NB4 (cell line): ENCODE measurements around the gene PTGDS.

ENCODE experiments used
- POLR2A ChIP-seq: IDR thresholded peaks from 2 replicates; pipeline ENCODE4 v1.6.1; 2011; ENCODE audit warnings: mild to moderate bottlenecking; ENCODE audit not compliant: insufficient read length; ENCODE audit errors: extremely low read depth
- TF ChIP-seq, protein P1 (sequence below): IDR thresholded peaks from one replicate; pipeline ENCODE4 v1.5.1; 2012; ENCODE audit warnings: low read depth, low read length

DNA sequence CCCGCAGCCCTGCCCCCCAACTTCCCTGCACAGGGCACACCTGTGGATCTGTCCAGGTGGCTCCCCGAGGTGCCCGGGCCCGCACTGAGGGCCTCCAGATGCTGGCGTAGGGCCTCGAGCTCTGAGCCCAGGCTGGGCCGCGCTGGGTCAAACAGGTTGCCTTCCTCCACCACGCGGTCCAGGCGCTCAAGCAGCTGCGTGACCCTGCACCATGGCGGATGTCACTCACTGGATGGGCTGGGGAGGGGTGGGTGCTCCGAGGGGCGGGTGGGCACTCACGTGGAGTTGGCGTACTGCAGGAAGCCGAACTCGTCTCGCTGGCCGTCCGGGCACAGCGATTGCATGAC, 45.3 kb downstream of the PTGDS start:
- TF ChIP-seq, protein P1, sequence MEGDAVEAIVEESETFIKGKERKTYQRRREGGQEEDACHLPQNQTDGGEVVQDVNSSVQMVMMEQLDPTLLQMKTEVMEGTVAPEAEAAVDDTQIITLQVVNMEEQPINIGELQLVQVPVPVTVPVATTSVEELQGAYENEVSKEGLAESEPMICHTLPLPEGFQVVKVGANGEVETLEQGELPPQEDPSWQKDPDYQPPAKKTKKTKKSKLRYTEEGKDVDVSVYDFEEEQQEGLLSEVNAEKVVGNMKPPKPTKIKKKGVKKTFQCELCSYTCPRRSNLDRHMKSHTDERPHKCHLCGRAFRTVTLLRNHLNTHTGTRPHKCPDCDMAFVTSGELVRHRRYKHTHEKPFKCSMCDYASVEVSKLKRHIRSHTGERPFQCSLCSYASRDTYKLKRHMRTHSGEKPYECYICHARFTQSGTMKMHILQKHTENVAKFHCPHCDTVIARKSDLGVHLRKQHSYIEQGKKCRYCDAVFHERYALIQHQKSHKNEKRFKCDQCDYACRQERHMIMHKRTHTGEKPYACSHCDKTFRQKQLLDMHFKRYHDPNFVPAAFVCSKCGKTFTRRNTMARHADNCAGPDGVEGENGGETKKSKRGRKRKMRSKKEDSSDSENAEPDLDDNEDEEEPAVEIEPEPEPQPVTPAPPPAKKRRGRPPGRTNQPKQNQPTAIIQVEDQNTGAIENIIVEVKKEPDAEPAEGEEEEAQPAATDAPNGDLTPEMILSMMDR, result no peak
- TF ChIP-seq POLR2A, result no peak
